Activated CD4-positive, alpha-beta T cell treated with anti-CD3 and anti-CD28 coated beads, Interleukin-2, amount 50 U/mL, for 16 hours (primary cell): ENCODE measurements around the gene LRP1-AS.

ENCODE experiments used
- DNase-seq: peaks from one replicate; pipeline ENCODE4 v3.0.0-alpha.2; 2020

LRP1-AS gene

DNA sequence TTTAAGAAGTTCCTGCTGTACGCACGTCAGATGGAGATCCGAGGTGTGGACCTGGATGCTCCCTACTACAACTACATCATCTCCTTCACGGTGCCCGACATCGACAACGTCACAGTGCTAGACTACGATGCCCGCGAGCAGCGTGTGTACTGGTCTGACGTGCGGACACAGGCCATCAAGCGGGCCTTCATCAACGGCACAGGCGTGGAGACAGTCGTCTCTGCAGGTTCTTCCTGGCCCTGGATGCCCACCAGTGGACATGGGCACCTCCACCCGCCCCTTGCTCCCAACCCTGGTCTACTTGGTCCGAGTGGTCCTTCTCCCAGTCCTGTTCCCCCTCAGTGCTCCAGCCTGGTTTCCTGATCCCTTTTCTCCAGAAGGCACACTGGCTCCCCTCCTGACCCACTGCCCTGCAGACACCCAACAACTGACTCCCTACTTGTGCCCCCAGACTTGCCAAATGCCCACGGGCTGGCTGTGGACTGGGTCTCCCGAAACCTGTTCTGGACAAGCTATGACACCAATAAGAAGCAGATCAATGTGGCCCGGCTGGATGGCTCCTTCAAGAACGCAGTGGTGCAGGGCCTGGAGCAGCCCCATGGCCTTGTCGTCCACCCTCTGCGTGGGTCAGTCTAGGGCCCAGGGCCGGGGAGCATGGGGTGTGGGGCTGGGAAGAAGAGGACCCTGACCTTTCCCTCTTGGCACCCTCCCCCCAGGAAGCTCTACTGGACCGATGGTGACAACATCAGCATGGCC is 32.1 kb upstream of the LRP1-AS start:
- no peak for DNase-seq

DNA sequence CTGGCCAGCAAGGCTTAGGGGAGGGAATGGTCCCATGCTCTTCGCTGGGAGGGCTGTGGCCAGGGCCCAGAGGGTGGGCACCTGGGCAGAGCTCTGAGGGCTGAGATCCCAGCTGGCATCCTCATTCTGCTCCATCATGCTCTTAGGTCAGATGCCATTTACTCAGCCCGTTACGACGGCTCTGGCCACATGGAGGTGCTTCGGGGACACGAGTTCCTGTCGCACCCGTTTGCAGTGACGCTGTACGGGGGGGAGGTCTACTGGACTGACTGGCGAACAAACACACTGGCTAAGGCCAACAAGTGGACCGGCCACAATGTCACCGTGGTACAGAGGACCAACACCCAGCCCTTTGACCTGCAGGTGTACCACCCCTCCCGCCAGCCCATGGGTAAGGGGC is 30.8 kb upstream of the LRP1-AS start:
- DNase-seq: no peak

DNA sequence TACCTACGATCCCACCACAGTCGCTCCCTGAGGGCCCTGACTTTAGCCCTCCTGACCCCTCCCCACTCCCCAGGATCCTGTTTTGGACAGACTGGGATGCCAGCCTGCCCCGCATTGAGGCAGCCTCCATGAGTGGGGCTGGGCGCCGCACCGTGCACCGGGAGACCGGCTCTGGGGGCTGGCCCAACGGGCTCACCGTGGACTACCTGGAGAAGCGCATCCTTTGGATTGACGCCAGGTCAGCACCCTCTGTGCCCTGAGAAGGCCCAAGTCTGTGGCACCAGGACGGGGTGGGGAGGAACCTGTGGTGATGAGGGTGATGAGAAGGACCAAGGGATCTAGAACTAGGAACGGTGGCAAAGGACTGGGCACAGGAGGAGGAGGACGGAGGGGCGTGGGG is 29.9 kb upstream of the LRP1-AS start:
- DNase-seq: no peak

DNA sequence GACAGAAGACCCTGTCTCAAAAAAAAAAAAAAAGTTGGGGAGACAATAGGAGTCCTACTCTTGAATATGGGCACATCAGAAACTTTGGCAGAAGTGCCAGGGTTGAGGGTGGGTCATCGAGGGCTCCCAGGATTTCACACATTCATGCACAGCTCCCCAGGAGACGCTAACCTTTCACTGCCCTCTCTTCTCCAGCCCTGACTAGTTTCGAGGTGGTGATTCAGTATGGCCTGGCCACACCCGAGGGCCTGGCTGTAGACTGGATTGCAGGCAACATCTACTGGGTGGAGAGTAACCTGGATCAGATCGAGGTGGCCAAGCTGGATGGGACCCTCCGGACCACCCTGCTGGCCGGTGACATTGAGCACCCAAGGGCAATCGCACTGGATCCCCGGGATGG is 29.4 kb upstream of the LRP1-AS start:
- DNase-seq: no peak

DNA sequence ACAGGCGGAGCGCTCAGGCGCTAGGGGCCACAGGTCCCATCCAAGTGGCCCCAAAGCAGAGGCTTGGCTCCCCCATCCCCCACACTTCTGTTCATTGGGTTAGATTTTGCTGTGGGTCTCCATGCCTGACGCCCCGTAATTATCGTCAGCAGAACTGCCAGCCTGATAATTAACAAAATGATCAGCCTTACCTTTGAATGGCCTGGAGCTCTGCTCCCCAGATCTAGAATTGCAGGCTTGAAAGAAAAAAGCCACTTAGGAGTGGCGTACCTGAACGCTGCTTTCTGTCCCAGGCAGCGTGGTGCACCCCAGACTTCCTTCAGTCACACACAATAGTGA is 28.7 kb upstream of the LRP1-AS start:
- DNase-seq: no peak

DNA sequence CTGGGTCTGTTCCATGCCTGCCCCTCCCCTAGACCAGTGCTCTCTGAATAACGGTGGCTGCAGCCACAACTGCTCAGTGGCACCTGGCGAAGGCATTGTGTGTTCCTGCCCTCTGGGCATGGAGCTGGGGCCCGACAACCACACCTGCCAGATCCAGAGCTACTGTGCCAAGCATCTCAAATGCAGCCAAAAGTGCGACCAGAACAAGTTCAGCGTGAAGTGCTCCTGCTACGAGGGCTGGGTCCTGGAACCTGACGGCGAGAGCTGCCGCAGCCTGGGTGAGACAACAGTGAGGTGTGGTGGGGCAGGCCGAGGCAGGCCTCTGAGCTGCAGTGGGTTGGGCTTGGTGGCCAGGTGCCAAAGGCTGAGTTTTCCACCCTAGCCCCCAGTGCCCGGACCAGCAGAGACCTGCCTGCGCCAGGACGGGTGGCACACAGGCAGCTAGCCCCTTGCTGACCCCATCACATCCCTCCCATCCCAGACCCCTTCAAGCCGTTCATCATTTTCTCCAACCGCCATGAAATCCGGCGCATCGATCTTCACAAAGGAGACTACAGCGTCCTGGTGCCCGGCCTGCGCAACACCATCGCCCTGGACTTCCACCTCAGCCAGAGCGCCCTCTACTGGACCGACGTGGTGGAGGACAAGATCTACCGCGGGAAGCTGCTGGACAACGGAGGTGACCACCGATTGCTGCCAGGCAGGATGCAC is 28.2 kb upstream of the LRP1-AS start:
- peak; percentile 46 for DNase-seq

DNA sequence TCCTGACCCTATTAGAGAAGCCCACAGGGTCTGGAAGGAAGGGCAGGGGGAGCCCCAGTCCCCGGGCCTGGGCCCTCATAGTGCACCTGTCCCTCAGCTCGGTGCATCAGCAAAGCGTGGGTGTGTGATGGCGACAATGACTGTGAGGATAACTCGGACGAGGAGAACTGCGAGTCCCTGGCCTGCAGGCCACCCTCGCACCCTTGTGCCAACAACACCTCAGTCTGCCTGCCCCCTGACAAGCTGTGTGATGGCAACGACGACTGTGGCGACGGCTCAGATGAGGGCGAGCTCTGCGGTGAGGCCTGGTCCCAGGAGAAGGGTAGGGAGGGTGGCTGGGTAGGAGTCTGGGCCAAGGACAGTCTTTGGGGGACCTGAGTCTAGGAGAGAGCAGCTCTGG is 26.3 kb upstream of the LRP1-AS start:
- no peak for DNase-seq

DNA sequence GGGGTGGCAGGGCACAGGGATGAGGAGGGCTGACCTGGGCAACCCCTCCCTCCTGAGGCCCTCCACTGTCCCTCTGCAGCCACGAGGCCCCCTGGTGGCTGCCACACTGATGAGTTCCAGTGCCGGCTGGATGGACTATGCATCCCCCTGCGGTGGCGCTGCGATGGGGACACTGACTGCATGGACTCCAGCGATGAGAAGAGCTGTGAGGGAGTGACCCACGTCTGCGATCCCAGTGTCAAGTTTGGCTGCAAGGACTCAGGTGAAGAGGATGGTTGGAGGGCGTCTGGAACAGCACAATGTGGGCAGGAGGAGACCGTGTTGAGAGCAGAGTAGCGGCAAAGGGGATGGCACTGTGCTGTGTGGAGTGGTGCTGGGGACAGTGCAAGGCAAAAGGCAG is 25.7 kb upstream of the LRP1-AS start:
- DNase-seq: no peak

DNA sequence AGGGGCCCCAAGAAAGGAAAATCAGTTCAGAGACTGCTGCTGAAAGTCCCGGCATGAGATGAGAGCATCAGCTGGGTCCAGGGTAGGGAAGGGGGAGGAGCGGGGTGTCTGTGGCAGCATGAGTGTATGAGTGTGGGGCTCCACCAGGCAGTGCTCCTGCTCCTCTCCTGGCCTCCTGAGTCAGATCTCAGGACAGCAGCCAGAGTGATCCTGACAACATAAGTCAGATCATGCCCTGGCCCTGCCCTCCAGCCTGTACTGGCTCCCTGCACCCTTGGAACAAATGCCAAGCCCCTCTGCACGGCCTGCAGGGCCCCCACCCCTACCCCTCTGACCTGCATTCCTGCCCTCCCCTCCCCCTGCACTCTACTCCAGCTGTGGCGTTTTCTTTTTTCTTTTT is 24.2 kb upstream of the LRP1-AS start:
- no peak for DNase-seq

DNA sequence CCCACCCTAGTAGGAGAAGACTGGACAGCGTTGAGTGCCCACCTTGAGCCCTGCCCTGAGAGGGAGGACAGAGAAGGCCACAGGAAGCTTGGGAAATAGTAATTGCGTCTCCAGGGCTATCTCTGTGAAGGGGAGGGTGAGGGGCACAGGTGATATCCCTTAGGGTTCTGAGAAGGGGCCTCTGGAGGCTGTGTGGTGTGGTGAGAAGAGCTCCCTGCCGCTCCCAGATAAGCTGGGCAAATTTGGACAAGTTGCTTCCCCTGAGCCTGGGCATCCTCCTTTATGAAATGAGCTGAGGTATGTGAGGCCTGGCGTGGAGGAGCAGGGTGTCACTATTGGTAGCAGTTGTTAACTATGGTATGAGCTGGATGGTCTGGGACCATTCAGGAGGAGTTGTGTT is 23.5 kb upstream of the LRP1-AS start:
- DNase-seq: no peak

DNA sequence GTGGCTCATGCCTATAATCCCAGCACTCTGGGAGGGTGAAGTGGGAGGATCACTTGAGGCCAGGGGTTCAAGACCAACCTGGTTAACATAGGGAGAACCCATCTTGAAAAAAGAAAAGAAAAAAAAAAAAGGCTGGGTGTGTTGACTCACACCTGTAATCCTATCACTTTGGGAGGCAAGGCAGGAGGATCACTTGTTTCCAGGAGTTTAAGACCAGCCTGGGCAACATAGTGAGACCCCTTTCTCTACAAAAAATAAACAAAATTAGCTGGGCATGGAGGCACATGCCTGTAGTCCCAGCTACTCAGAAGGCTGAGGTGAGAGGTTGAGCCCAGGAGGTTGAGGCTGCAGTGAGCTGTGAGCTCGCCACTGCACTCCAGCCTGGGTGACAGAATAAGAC is 23.0 kb upstream of the LRP1-AS start:
- DNase-seq: no peak

DNA sequence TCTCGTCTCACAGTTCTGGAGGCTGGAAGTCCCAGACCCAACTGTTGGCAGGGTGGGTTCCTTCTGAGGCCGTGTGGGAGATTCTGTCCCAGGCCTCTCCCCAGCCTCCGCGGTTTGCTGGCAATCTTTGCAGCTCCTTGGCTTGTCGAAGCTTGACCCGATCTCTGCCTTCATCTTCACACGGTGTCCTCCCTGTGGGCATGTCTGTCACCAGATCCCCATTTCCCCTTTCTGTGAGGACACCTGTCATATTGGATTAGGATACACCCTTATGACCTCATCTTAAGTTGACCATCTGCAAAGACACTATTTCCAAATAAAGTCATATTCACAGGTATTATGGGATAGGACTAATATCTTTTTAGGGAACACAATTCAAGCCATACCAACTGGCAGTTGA is 22.6 kb upstream of the LRP1-AS start:
- no peak for DNase-seq

DNA sequence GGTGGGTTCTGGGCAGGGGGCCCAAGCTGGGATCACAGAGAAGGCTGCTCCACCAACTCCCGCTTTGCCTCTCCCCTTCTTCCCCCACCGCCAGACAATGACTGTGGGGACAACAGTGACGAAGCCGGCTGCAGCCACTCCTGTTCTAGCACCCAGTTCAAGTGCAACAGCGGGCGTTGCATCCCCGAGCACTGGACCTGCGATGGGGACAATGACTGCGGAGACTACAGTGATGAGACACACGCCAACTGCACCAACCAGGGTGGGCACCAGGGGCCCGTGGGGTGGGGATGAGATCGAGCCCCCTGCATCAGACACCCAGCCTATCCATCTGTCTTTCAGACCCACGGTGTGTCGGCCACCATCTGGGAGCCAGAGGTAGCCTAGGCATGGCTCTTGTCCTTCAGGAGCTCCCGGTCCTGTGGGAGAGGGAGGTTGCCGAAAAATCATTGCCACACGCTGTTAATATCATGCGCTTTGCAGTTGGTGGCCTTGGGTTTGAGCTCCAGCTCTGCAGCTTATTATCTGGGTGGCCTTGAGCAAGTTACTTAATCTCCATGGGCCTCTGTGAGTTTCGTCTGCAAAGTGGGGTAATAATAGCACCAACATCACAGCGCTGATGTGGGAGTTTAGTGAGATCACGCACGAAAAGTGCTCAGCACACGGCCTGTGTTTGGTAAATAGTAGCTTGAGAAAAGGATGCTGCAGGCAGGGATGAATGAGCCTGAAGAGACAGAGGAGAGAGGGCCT is 21.8 kb upstream of the LRP1-AS start:
- DNase-seq: no peak

DNA sequence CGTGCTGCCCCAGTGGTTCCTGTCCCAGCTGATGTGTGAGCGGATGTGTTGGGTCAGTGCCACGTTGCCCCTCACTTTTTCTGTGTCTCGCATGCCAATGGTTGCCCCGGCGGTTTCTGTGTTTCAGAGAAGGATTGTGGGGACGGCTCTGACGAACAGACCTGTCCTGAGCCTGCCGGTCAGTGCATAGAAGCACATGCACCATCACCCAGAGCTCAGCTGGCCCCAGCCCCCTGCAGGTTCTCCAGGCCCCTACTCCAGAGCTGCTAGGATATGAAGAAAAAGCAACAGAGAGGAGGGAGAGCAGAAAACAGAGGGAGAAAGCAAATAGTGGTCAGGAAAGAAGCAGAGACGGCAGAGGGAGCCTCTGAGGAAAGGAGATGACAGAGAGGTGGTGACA is 20.6 kb upstream of the LRP1-AS start:
- no peak for DNase-seq

DNA sequence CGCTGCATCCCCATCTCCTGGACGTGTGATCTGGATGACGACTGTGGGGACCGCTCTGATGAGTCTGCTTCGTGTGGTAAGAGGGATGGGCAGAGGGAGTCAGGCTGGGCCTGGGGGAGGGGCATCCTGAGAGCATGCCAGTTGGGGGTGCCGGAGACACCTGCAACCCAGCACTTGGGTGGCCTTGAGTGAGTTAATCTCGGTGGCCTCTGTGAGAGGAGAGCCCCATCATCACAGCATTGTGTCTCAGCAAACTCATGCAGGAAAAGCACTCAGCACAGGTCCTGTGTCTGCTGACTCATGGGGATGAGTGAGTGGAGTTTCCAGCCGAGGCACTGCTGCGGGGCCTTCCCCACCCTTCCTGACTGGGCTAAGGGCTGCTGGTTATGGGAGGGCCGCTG is 19.6 kb upstream of the LRP1-AS start:
- peak; percentile 34 for DNase-seq

DNA sequence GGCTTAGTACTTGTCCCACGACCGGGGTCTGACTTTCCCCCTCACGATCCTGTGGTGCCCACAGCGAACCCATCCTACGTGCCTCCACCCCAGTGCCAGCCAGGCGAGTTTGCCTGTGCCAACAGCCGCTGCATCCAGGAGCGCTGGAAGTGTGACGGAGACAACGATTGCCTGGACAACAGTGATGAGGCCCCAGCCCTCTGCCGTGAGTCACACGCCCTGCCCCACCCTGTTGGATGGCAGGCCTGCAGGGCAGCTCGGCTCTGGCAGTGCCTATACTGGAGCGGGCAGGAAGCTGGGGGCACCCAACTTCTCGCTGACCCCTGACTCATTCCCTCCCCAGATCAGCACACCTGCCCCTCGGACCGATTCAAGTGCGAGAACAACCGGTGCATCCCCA is 18.3 kb upstream of the LRP1-AS start:
- DNase-seq: no peak

DNA sequence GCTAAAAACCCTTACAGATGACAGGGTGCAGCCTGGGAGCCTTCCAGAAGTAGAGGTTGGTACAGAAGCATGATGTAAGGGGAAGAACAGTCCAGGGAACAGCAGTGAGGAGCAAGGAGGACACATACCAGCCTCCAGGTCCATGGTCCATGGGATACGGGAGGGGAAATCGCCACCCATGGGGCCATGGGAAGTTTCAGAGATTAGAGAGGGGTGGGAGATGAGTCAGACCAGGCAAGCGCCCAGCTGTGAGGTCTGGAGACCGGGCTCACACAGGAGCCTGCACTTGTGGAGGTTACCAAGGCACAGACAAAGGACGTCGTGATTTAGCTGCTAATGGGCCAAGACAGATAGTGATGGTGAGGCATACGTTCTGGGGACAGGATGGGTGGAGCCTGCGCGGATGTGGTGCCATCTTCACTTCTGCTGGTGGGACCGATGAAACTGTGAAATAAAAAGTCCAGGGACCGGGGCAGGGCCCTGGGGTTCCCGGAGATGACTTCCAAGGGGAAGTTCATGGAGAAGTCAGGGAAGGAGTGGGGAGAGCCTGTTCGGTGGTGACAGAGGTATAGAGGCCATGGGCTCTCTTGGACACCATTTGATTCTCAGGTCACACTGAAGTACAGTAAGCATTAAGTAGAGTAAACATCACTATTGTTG is 17.7 kb upstream of the LRP1-AS start:
- no peak for DNase-seq

DNA sequence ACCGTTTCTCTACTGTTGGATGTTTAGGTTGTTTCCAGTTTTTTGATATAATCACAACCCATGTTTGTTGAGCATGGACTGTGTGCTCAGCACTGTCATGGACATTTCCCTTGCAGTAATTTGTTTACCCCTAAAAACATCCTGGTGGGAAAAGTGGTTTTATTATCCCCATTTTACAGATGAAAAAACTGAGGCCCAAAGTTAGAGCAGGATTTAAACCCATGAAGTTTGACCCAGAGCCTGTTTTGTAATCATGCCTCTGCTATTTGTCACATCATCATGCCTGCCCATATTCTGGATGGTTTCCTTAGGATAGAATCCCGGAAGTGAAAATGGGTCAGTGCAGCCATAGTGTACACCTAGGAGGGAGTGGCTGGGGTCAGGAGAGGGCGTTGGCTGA is 17.0 kb upstream of the LRP1-AS start:
- DNase-seq: no peak

DNA sequence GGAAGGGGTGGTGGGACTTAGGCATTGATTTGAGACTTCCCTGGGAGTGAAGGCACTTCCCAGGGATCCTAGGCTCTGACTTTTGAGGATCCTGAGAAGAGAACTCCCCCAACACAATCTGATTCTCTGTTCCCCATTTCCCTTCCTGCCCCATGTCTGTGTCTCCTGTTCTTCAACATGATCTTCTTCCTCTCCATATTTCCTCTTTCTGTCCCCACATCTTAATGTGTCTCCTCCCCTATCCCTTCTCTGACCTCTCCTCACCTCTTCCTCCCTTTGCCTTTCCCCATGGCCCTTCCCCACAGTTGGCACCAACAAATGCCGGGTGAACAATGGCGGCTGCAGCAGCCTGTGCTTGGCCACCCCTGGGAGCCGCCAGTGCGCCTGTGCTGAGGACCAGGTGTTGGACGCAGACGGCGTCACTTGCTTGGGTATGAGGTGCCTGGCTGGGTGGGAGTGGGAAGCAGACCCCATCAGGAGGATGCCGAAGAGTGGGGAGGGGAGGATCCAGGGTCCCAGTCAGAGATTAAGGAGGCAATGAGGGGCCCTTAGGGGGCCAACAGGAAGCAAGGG is 15.2 kb upstream of the LRP1-AS start:
- no peak for DNase-seq

DNA sequence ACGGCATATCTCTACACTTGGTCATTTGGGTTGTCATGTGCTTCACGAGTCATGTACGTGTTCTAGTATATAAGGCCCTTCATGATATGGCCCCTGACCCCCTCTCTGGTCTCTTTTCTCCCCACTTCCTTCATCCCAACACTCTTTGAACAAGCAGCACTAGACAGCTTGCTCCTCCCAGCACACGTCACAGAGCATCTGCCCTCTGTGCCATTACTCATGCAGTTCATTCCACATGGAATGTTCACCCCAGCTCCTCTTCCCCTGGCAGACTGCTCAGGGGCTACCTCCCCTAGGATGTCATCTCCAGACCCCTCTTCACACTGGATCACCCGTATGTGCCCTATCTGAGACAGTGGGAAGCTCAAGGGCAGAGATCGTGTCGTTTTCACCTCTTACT is 14.1 kb upstream of the LRP1-AS start:
- DNase-seq: no peak

DNA sequence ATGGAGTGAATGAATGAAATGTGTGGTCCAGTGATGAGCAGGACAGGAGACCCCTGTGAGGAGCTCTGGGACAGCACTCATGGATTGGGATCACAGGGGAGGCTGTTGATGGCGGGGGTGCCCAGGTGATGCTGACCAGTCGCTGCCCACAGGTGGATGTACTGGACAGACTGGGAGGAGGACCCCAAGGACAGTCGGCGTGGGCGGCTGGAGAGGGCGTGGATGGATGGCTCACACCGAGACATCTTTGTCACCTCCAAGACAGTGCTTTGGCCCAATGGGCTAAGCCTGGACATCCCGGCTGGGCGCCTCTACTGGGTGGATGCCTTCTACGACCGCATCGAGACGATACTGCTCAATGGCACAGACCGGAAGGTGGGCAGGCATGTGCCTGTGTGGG is 13.3 kb upstream of the LRP1-AS start:
- DNase-seq: no peak

DNA sequence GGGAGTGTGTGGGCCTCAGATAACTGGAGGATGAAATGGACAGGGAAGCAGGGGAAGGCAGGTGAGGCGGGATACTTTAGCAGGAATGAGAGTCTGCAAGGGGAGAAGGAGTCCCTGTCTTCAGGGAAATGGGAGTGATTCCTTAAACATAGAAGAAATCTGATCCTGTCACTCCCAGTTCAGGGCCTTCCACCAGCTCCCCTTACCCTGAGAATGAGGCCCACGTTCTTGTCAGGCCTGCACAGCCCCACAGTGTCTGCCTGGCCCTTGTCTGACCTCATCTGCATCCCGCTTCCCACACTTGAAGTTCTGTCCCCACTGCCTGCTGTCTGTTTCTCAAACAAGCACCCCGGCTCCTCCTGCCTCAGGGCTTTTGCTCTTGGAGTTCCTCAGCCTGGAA is 12.6 kb upstream of the LRP1-AS start:
- no peak for DNase-seq

DNA sequence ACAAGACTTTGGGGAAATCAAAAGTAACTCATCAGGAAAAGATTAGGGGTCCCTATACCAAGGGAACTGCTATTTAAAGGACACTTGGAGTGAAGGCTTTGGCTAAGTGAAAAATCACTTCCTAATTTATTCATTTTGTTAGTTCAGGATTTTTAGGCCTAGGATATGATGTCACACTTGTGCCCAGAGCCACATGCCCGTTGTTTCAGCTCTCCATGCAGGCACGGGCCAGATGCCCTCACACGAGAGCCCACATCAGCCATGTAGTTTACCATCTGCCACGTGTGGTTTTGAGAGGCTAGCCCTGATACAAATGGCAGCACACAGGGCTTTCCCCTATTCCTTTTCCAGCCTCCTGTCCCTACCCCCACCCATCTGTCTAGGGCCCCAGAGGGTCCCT is 11.9 kb upstream of the LRP1-AS start:
- DNase-seq: no peak
